K562 (cell line): ENCODE measurements around the gene ZNF18. TPM values are rescaled to one million over a fixed set of nuclear protein-coding genes. Genes with fewer than 3 reads are reported as not detected.

ENCODE experiments used
- ATAC-seq: fragments of 200-7000 bp; cut with Tn5 transposase; 3 replicates; pipeline ENCODE4 v1.9.1; 2020; ENCODE audit warnings: moderate library complexity
- BruUV-seq: library from RNA; stranded (reverse); fragments of 400-500 nt; replicated peaks from 2 replicates; lab custom pipeline; 2021; lab: Mats Ljungman, UMichigan
- CTCF ChIA-PET: fragments of 300-600 bp; formaldehyde crosslinking; extraction: SDS; loops from one replicate; lab custom pipeline; 2021; ENCODE audit warnings: low intra/inter-chr PET ratio; lab: Yijun Ruan, JAX
- POLR2A ChIA-PET: fragments of 300-600, 350-650 bp; sonication (Branson Sonifier 250); formaldehyde crosslinking; extraction: SDS; loops from one replicate; lab custom pipeline; 2021; ENCODE audit warnings: antibody characterized with exemption, inconsistent platforms; lab: Yijun Ruan, JAX
- DNase-seq, 4 experiments: peaks; one replicate each; pipeline versions ENCODE4 v3.0.0 to v3.0.0-alpha.2; 2011 to 2018; ENCODE audit warnings: low spot score in 3 of 4, mixed read lengths in 3 of 4; ENCODE audit errors: extremely low read depth in 1 of 4
- FAIRE-seq: peaks from 2 replicates; lab custom pipeline; 2011; peaks lifted over from hg19 to GRCh38; lab: Jason Lieb, UNC
- H2AFZ ChIP-seq: 2 replicates; pipeline ENCODE4 v1.6.0; 2011; ENCODE audit warnings: low read depth, low read length, control low read depth, inconsistent platforms
- H3K27ac ChIP-seq: fragments of 200-600 bp; 3 replicates; pipeline ENCODE4 v1.8.0; 2011; ENCODE audit warnings: low read depth, mild to moderate bottlenecking, control low read depth, inconsistent platforms, low read length, moderate library complexity, mixed read lengths; ENCODE audit errors: extremely low read depth
- H3K27me3 ChIP-seq, 2 experiments: fragments of 300-600 bp in 1 of 2; 2 replicates in 1 of 2; 3 replicates in 1 of 2; pipeline versions ENCODE4 v1.6.0 to v1.8.0; 2011; ENCODE audit warnings: inconsistent platforms in 2 of 2, low read length in 2 of 2, mild to moderate bottlenecking in 1 of 2, mixed read lengths in 1 of 2, moderate library complexity in 1 of 2; ENCODE audit not compliant: control insufficient read depth in 2 of 2, insufficient read depth in 2 of 2
- H3K36me3 ChIP-seq: fragments of 300-600 bp; 3 replicates; pipeline ENCODE4 v1.8.0; 2011; ENCODE audit warnings: mild to moderate bottlenecking, low read length, inconsistent platforms; ENCODE audit not compliant: control insufficient read depth, insufficient read depth
- H3K4me1 ChIP-seq, 2 experiments: fragments of 200-600 bp in 1 of 2; replicated peaks in 1 of 2; 2 replicates in 1 of 2; 3 replicates in 1 of 2; pipeline versions ENCODE4 v1.5.1 to v1.8.0; 2011; ENCODE audit warnings: inconsistent platforms in 2 of 2, low read length in 2 of 2, mild to moderate bottlenecking in 1 of 2, mixed read lengths in 1 of 2, moderate library complexity in 1 of 2; ENCODE audit not compliant: control insufficient read depth in 2 of 2, insufficient read depth in 2 of 2
- H3K4me2 ChIP-seq: 2 replicates; pipeline ENCODE4 v1.6.1; 2011; ENCODE audit warnings: low read length, control low read depth, inconsistent platforms, mixed read lengths; ENCODE audit not compliant: insufficient read depth
- H3K4me3 ChIP-seq: fragments of 200-600 bp; sonication (generic), shearing (Covaris generic); 2 replicates; pipeline ENCODE4 v1.5.1; 2016; ENCODE audit warnings: control low read depth, inconsistent platforms
- H3K79me2 ChIP-seq: fragments of 200-600 bp; 3 replicates; pipeline ENCODE4 v1.8.0; 2011; ENCODE audit warnings: low read length, inconsistent platforms; ENCODE audit not compliant: control insufficient read depth, insufficient read depth
- H3K9ac ChIP-seq, 2 experiments: 2 replicates each; pipeline versions ENCODE4 v1.6.0 to v1.6.1; 2011; ENCODE audit warnings: low read depth in 2 of 2, low read length in 2 of 2, control low read depth in 1 of 2, inconsistent platforms in 1 of 2, mild to moderate bottlenecking in 1 of 2, mixed read lengths in 1 of 2; ENCODE audit not compliant: insufficient read depth in 1 of 2
- H3K9me1 ChIP-seq: one replicate; pipeline ENCODE4 v1.6.0; 2011; ENCODE audit warnings: inconsistent platforms, mild to moderate bottlenecking, low read length, moderate library complexity; ENCODE audit not compliant: control insufficient read depth, insufficient read depth
- H3K9me3 ChIP-seq: replicated peaks from 2 replicates; pipeline ENCODE4 v1.5.1; 2011; ENCODE audit warnings: low read depth, low read length, inconsistent platforms; ENCODE audit not compliant: control insufficient read depth, insufficient read depth
- H4K20me1 ChIP-seq: replicated peaks from 2 replicates; pipeline ENCODE4 v1.6.1; 2011; ENCODE audit warnings: low read length, inconsistent platforms, mixed read lengths; ENCODE audit not compliant: control insufficient read depth, insufficient read depth
- ATF4 ChIP-seq: fragments of 450-650 bp; formaldehyde crosslinking; IDR thresholded peaks from 2 replicates; pipeline ENCODE4 v1.4.0; 2022; ENCODE audit warnings: mild to moderate bottlenecking, moderate library complexity
- FOXA3 ChIP-seq, 2 experiments: fragments of 450-650 bp in 1 of 2; sonication (generic) in 1 of 2; formaldehyde crosslinking; IDR thresholded peaks in 1 of 2; conservative IDR thresholded peaks in 1 of 2; 2 replicates each; pipeline versions ENCODE4 v1.4.0 to v1.8.0; 2020 to 2022; ENCODE audit warnings: mild to moderate bottlenecking in 2 of 2, missing genetic modification reagents in 1 of 2
- FOXP1 ChIP-seq: sonication (generic); formaldehyde crosslinking; IDR thresholded peaks from 2 replicates; pipeline ENCODE4 v1.8.0; 2022; ENCODE audit warnings: mild to moderate bottlenecking, missing genetic modification reagents
- GTF2A2 ChIP-seq: IDR thresholded peaks from 2 replicates; pipeline ENCODE4 v1.6.1; 2016; ENCODE audit warnings: mild to moderate bottlenecking, missing genetic modification characterization, missing compliant biosample characterization
- KDM1A ChIP-seq, 2 experiments: fragments of 450-650 bp; IDR thresholded peaks; 2 replicates each; pipeline ENCODE4 v1.6.1; 2016; ENCODE audit warnings: mild to moderate bottlenecking in 2 of 2
- MTA1 ChIP-seq: fragments of 450-650 bp; IDR thresholded peaks from 2 replicates; pipeline ENCODE4 v1.6.1; 2017; ENCODE audit warnings: borderline replicate concordance
- MTA2 ChIP-seq: fragments of 450-650 bp; IDR thresholded peaks from 2 replicates; pipeline ENCODE4 v1.6.1; 2016; ENCODE audit warnings: low read depth
- MXI1 ChIP-seq: IDR thresholded peaks from 2 replicates; pipeline ENCODE4 v1.6.1; 2011; ENCODE audit warnings: low read depth, mild to moderate bottlenecking, improper control_type of control experiment, low read length
- NELFE ChIP-seq: IDR thresholded peaks from 2 replicates; pipeline ENCODE4 v1.6.1; 2011; ENCODE audit warnings: mild to moderate bottlenecking; ENCODE audit not compliant: insufficient read depth, insufficient read length
- POLR2A ChIP-seq: fragments of 450-650 bp; conservative IDR thresholded peaks from 2 replicates; pipeline ENCODE4 v1.6.1; 2016
- TEAD4 ChIP-seq, 2 experiments: sonication (generic) in 1 of 2; formaldehyde crosslinking in 1 of 2; IDR thresholded peaks; 2 replicates each; pipeline versions ENCODE4 v1.6.1 to v1.8.0; 2012 to 2022; ENCODE audit warnings: borderline replicate concordance in 1 of 2, inconsistent platforms in 1 of 2, low read length in 1 of 2, mild to moderate bottlenecking in 1 of 2, missing genetic modification reagents in 1 of 2
- ZBTB40 ChIP-seq, 2 experiments: fragments of 450-650 bp in 1 of 2; sonication (generic) in 1 of 2; formaldehyde crosslinking in 1 of 2; IDR thresholded peaks; 2 replicates each; pipeline versions ENCODE4 v1.7.1 to v1.9.0; 2016 to 2022; ENCODE audit warnings: inconsistent platforms in 1 of 2, mild to moderate bottlenecking in 1 of 2, missing genetic modification reagents in 1 of 2
- ZNF830 ChIP-seq: fragments of 250-450 bp; sonication (Bioruptor Pico); IDR thresholded peaks from 2 replicates; pipeline ENCODE4 v1.5.0; 2021; ENCODE audit warnings: mild to moderate bottlenecking
- ZSCAN32 ChIP-seq: fragments of 450-650 bp; formaldehyde crosslinking; IDR thresholded peaks from 2 replicates; pipeline ENCODE4 v1.4.0; 2020; ENCODE audit warnings: mild to moderate bottlenecking, moderate library complexity
- WGBS: fragments of 100-300 bp; shearing (Covaris generic); methylation state at CpG from one replicate; pipeline ENCODE4 v1.1.6; 2016; ENCODE audit warnings: low coverage, mixed read lengths; ENCODE audit not compliant: insufficient coverage; ENCODE audit errors: missing lambda C conversion rate; 5-methylcytosine and 5-hydroxymethylcytosine counted together
- in situ Hi-C: fragments of 300-500 bp; cut with MboI; formaldehyde crosslinking; loops from 4 replicates; pipeline ENCODE4 v1.15.0; 2018; ENCODE audit warnings: inconsistent platforms, mixed read lengths
- intact Hi-C: fragments of 100-400 bp; cut with micrococcal nuclease; formaldehyde crosslinking; loops from 2 replicates; pipeline ENCODE4 v1.14.2; 2022
- polyA plus RNA-seq, 8 experiments: library from polyadenylated mRNA; depleted of rRNA in 4 of 8; stranded (reverse) in 5 of 8; unstranded in 3 of 8; fragments of >200 nt; fragmentation: Nextera tagmentation in 2 of 8; fragmentation: Illumina TruSeq in 1 of 8; extraction: Ambion mirVana in 2 of 8; extraction: Trizol in 1 of 8; gene quantifications; 2 replicates each; pipeline versions ENCODE4 v1.2.1 to v1.2.3, GENCODE V29; 2011 to 2014; ENCODE audit warnings: inconsistent platforms in 1 of 8, missing spikeins in 1 of 8
- total RNA-seq, 7 experiments: library from RNA; depleted of rRNA in 6 of 7; stranded (reverse); fragments of >200 nt in 6 of 7; fragmentation: Illumina TruSeq in 2 of 7; extraction: Trizol in 2 of 7; gene quantifications; 2 replicates each; pipeline versions ENCODE4 v1.2.1 to v1.2.3, GENCODE V29; 2011 to 2021; ENCODE audit warnings: low replicate concordance in 1 of 7

Gene ZNF18
- total and polyA plus RNA-seq, 9 of the 15 experiments (the other 6 are each of a cell fraction or from before 2014, with no cell fraction given) = 1.1 to 5.0 (median 3.4) TPM

- no peak overlapping the region for H3K4me2 ChIP-seq
- in situ Hi-C loops = no loop called here
- H3K9me3 ChIP-seq = no peaks in the 10 kb centered on the region
- H3K4me1 ChIP-seq = peaks cover 8 to 13% of the 10 kb centered on the region in 2 experiments; a peak in 4 of 5 replicates
- H3K27ac ChIP-seq = no peak overlapping the region
- peaks cover 47% of the 10 kb centered on the region for H3K79me2 ChIP-seq
- no peak overlapping the region for H2AFZ ChIP-seq
- TF ChIP-seq ZSCAN32 (CRISPR knock-in tag) = no peak
- no peak for TF ChIP-seq POLR2A
- no peak for TF ChIP-seq TEAD4 (IDR thresholded peaks at IDR 0.05; ENCODE audit: low read length)
- TF ChIP-seq TEAD4 (CRISPR knock-in tag; IDR thresholded peaks at IDR 0.05; ENCODE audit: borderline replicate concordance) = no peak
- TF ChIP-seq ATF4 (CRISPR knock-in tag) = no peak
- no peak for TF ChIP-seq ZNF830
- no peak for TF ChIP-seq KDM1A (IDR thresholded peaks at IDR 0.05)
- TF ChIP-seq FOXP1 (CRISPR knock-in tag) = no peak
- no peak for TF ChIP-seq MTA1
- no peak for TF ChIP-seq NELFE
- no peak for TF ChIP-seq ZBTB40 (IDR thresholded peaks at IDR 0.05)
- TF ChIP-seq ZBTB40 (CRISPR knock-in tag; IDR thresholded peaks at IDR 0.05) = no peak
- TF ChIP-seq MXI1 = no peak
- TF ChIP-seq GTF2A2 = no peak
- TF ChIP-seq MTA2 = no peak
- no peak for TF ChIP-seq FOXA3 (CRISPR knock-in tag; conservative IDR thresholded peaks at IDR 0.05 in 1 of 2, IDR thresholded peaks at IDR 0.05 in 1 of 2)
- TF ChIP-seq, all 486 proteins: peak for 0
- intact Hi-C loops = no loop called here
- FAIRE-seq (no peak), DNase-seq (no peak), ATAC-seq (no peak)
- 0 out of 3 replicates have a peak, but pooled peaks cover 3% of the 10 kb centered on the region for H3K36me3 ChIP-seq
- BruUV-seq = no TSS peak
- peaks cover 9% of the 10 kb centered on the region; the same call in 1 of the 2 replicates for H4K20me1 ChIP-seq
- ChIA-PET POLR2A (interaction anchor here (1.3 kb wide), 2 partner anchors 13 to 22 kb away, joined by 3 to 4 read pairs; no protein-coding TSS in a partner anchor), CTCF (no interaction called here)
- no peak overlapping the region for H3K9ac ChIP-seq
- H3K9me1 ChIP-seq = no peaks in the 10 kb centered on the region
- no peak overlapping the region for H3K4me3 ChIP-seq
- H3K27me3 ChIP-seq = no peaks in the 10 kb centered on the region
- WGBS = 46% methylated on average over 1 of the region's 1 CpG
These were observed 27.1 kb upstream of the ZNF18 start for GRCh38 chr17:12024327-12024726.
